Fibroblast of mammary gland (primary cell): ENCODE results near the gene CXorf58.
"Not testable (repeated sequence)": the region's sequence is repeated elsewhere in the genome, so short reads cannot be mapped to it uniquely, and the experiment has no call there.

Source experiments
- DNase-seq: peaks from one replicate; pipeline ENCODE4 v3.0.0-alpha.2; 2010; ENCODE audit warnings: low read depth
- H3K4me3 ChIP-seq: 2 replicates; pipeline ENCODE4 v1.5.1; 2011; ENCODE audit warnings: low read depth, mild to moderate bottlenecking, low read length, moderate library complexity; ENCODE audit not compliant: control insufficient read depth
- TF ChIP-seq, protein P1 (sequence below): conservative IDR thresholded peaks from 2 replicates; pipeline ENCODE4 v1.5.1; 2011; ENCODE audit warnings: low read depth, low read length, inconsistent platforms; ENCODE audit not compliant: control insufficient read depth, insufficient read depth

The CXorf58 gene

DNA sequence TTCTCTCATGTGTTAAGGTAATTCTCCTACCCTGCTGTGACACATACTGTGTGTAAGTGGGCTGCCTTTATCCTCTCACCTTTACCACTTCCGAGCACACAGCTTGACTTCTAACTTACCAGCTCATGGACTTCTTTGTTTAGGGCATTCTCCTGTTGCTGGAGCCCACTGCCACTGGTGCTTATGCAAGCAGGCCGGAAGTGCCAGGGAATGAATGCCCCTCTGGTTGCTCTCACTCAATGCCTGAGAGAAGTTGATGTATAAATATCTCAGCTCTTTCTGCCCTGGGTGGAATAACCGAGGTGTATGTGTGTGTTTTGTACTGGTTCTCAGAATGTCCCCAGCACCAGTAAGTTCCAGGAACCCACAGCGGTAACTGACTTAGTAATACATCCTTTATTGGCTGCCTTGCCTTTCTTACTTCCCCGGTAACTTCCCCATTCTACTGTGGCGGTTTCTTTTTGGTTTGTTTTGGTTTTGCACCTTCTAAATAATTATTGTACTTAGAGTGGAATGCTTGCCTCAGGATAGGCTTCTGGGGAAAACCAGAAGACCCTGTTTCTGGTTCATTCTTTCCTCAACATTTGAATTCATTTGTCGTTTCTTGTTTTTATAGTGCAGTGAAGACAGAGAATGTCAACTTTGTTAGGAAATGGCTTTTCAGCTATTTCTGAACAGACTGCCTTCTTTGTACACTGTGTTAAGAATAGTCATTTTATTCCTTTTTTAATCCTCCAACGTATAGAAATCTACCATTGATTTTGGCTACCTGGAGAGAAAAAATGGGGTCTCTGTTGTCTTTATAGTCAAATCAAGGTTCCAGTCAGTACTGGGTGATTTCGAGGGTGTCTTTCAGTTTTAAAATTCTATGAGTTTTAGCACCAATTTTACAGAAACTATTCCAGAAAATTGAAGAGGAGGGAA lies 45.4 kb downstream of the CXorf58 start:
- TF ChIP-seq, protein P1, sequence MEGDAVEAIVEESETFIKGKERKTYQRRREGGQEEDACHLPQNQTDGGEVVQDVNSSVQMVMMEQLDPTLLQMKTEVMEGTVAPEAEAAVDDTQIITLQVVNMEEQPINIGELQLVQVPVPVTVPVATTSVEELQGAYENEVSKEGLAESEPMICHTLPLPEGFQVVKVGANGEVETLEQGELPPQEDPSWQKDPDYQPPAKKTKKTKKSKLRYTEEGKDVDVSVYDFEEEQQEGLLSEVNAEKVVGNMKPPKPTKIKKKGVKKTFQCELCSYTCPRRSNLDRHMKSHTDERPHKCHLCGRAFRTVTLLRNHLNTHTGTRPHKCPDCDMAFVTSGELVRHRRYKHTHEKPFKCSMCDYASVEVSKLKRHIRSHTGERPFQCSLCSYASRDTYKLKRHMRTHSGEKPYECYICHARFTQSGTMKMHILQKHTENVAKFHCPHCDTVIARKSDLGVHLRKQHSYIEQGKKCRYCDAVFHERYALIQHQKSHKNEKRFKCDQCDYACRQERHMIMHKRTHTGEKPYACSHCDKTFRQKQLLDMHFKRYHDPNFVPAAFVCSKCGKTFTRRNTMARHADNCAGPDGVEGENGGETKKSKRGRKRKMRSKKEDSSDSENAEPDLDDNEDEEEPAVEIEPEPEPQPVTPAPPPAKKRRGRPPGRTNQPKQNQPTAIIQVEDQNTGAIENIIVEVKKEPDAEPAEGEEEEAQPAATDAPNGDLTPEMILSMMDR = no peak
- H3K4me3 ChIP-seq = no peak overlapping the region
- DNase-seq = no peak

DNA sequence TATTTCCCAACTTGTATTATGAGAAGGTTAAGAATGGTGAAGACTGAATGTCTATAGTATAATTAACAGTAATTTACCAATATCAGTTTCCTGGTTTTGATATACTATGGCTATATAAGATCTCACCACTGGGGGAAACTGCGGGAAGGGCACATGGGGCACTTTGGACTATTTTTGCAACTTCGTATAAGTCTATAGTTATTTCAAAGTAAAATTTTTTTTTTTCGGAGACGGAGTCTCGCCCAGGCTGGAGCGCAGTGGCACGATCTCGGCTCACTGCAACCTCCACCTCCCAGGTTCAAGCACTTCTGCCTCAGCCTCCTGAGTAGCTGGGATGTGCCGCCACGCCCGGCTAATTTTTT lies 46.1 kb downstream of the CXorf58 start:
- H3K4me3 ChIP-seq = no peak overlapping the region
- TF ChIP-seq, protein P1 = no peak
- DNase-seq = no peak

- no peak overlapping the region for H3K4me3 ChIP-seq
- TF ChIP-seq, protein P1 = no peak
- DNase-seq = no peak
These were observed 46.6 kb downstream of the CXorf58 start for GRCh38 chrX:23954396-23954795.

GRCh38 chrX:23959781-23960180 lies 52.0 kb downstream of the CXorf58 start:
- H3K4me3 ChIP-seq = no peak overlapping the region
- no peak for DNase-seq
- TF ChIP-seq, protein P1 = no peak

GRCh38 chrX:23964191-23964590 lies 56.4 kb downstream of the CXorf58 start:
- no peak overlapping the region for H3K4me3 ChIP-seq
- DNase-seq = no peak
- TF ChIP-seq, protein P1 = no peak

DNA sequence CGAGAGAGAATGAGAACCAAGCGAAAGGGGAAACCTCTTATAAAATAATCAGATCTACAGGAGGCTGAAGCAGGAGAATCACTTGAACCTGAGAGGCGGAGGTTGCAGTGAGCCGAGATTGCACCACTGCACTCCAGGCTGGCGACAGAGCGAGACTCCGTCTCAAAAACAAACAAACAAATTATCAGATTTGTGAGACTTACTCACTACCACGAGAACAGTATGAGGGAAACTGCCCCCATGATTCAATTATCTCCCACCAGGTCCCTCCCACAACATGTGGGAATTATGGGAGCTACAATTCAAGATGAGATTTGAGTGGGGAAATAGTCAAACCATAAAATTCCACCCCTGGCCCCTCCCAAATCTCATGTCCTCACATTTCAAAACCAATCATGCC lies 57.8 kb downstream of the CXorf58 start:
- H3K4me3 ChIP-seq, DNase-seq: not testable (repeated sequence)

- no peak for DNase-seq
- TF ChIP-seq, protein P1 = no peak
- no peak overlapping the region for H3K4me3 ChIP-seq
These were observed 70.7 kb downstream of the CXorf58 start for GRCh38 chrX:23978491-23978890.
